A549 treated with Hydrocortisone at 1 μM for 4 hours (cell line): ENCODE results near the gene RALGPS1. TPM values are rescaled to one million over a fixed set of nuclear protein-coding genes. Genes with fewer than 3 reads are reported as not detected.

Source experiments
- total RNA-seq: library from RNA; stranded (reverse); fragments of 200-300 nt; extraction: Qiagen RNA extraction; gene quantifications from 5 replicates; pipeline ENCODE4 v1.2.3, GENCODE V29; 2022

The RALGPS1 gene
- total RNA-seq: 1.4 to 2.5 TPM (median 2.0 TPM) in 5 replicates

GRCh38 chr9:126914458-126915280 lies at the start of gene RALGPS1:
Gene RALGPS1, plus strand, starts transcription at chr9:126914782. Its CDS starts 47,508 bp downstream, at chr9:126962290.

GRCh38 chr9:127122176-127123063 lies 207.8 kb downstream of the RALGPS1 start, which contains the start of gene ANGPTL2:
Gene ANGPTL2, minus strand, starts transcription at chr9:127122635. Its CDS starts 13,904 bp downstream, at chr9:127108731.

GRCh38 chr9:127264462-127265219 lies 350.1 kb downstream of the RALGPS1 start, which contains the start of gene GARNL3:
Gene GARNL3, plus strand, starts transcription at chr9:127264774. Its CDS starts 104 bp downstream, at chr9:127264878.

Other genes starting within 250 kb of the RALGPS1 start
- gene ZBTB43, start 109.7 kb upstream of the RALGPS1 start, total RNA-seq: 6.5 to 17.9 TPM (median 7.8 TPM) in 5 replicates
- gene ZBTB34, start 54.1 kb upstream of the RALGPS1 start, total RNA-seq: 3.1 to 4.3 TPM (median 3.7 TPM) in 5 replicates
- 0.05 TPM in 1 of 5 replicates, not detected in the others for gene ANGPTL2, start 207.9 kb downstream of the RALGPS1 start, total RNA-seq